Measurements from ENCODE around the gene RAB24.
"Not testable (repeated sequence)": the region's sequence is repeated elsewhere in the genome, so short reads cannot be mapped to it uniquely, and the experiment has no call there.

RAB24 gene

DNA sequence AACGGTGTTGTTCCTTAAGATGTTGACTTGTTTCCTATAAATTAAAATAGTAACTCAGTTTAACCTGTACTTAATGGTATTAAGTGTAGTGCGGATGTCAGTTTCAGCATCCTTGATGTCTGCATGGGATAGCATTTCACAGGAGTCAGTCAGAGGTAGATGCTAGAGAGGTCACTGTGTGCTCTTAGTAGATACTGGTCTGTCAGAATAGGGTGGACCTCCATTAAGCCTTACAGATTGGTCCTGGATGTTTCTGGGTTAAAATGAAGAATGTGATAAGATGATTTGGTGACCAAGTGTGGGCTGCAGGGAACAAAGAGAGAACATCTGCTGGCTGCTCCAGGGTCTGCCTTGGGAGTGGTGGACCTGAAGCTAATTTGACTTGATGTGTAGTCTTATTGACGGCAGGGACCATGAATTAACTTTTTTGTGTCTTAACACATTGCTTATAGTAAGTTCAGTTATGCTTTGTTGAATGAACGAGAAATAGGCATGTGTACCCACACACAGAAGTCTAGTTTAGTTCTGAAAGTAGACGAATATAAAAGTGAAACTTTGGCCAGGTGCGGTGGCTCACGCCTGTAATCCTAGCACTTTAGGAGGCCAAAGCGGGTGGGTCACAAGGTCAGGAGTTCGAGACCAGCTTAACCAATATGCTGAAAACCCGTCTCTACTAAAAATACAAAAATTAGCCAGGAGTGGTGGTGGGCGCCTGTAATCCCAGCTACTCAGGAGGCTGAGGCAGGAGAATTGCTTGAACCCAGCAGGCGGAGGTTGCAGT, 12.5 kb downstream of the RAB24 start:
- no peak for DNase-seq

DNA sequence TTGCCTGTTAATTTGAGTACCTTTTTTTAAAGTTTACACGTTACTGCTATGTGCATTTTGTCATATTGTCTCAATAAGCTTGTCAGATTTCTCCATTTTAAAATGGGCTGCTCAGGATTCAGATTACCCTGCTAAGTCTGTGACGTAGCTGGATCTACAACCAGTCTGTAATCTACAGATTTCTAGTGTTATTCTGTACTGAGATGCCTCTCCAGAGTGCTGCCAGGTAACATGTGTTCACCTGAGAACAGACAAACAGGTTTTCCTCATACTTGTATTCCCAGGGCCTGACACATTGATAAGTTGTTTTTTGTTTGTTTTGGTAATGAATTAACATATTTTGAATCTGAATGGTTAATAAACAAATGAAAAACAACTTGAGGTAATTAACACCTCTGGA, 15.3 kb downstream of the RAB24 start:
- DNase-seq, result no peak

GRCh38 chr5:177276886-177277285, 26.6 kb downstream of the RAB24 start:
- no peak for DNase-seq

DNA sequence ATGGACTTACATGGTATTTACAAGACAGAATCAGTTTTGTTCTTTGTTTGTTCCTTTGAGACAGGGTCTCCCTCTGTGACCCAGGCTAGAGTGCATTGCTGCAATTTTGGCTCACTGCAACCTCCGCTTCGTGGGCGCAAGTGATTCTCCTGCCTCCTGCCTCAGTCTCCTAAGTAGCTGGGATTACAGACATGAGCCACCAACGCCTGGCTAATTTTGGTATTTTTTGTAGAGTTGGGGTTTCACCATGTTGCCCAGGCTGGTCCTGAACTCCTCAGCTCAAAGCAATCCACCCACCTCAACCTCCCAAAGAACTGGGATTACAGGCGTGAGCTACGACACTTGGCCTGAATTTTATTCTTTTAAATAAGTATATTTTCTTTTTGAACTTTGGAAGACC, 27.6 kb downstream of the RAB24 start:
- DNase-seq, result no peak

- DNase-seq, result no peak
These were observed 32.4 kb downstream of the RAB24 start for GRCh38 chr5:177271113-177271512.

GRCh38 chr5:177270653-177271052, 32.9 kb downstream of the RAB24 start:
- DNase-seq, result no peak

- DNase-seq, result no peak
These were observed 33.5 kb downstream of the RAB24 start for GRCh38 chr5:177269976-177270375.

DNA sequence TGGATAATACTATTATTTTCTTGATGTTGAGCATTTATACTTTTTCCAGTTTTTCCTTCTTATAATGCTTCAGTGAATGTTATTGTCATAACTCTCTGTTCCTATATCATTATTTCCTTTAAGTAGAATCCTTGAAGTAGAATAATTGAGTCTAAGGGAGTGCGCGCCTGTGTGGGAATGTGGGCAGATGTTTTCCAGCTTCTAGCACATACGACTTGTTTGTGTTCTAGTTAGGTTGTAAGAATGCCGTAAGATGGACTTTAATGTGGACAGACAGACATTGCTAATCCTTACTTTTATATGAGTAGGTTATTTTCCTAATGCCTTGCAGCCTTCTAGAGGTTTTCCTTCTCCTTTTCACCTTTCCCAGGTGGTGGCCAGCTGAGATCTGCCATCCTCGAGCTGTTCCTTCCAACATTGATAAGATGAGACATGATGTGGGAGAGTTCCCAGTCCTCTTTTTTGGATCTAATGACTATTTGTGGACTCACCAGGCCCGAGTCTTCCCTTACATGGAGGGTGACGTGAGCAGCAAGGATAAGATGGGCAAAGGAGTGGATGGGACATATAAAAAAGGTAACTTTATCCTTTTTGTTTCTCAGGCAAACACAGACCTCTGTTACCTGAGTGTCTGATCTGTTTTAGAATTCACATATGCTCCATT, 34.2 kb downstream of the RAB24 start:
- no peak for DNase-seq

DNA sequence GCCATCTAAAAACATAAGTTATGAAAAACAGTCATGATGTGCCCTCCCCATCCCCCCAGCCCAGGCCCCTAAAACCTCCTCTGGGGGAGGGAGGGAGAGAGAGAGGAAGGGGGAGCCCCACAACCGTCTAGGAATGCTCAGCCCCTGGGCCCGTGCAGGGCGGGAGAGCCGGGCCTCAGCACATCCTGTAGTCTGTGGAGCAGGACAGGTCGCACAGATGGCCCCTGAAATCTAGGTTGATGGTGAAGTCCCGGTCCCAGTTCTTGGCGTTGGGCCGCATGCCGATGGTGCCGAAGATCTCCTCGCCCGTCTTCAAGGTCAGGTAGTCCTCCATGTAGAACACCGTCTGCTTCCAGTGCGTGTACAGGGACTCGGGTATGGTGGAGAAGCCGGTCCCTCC, 38.1 kb downstream of the RAB24 start:
- DNase-seq, result no peak

DNA sequence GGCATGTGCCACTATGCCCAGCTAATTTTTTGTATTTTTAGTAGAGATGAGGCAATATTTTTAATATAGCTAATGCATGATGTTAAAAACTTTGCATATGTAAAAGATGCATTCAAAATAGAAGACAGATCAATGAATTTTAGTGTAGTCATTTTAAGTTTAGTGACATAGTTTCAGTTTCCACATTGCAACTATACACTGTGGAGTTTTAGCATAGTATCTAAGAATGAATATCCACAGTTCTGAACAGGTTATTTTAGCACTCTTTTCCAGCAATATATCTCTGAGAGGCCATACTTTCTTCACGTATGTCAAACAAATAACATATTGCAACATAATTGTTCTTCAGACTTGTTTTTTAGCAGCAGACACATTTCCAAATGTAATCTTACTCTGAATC, 39.3 kb downstream of the RAB24 start:
- no peak for DNase-seq

GRCh38 chr5:177261510-177261909, 42.0 kb downstream of the RAB24 start:
- no peak for DNase-seq

DNA sequence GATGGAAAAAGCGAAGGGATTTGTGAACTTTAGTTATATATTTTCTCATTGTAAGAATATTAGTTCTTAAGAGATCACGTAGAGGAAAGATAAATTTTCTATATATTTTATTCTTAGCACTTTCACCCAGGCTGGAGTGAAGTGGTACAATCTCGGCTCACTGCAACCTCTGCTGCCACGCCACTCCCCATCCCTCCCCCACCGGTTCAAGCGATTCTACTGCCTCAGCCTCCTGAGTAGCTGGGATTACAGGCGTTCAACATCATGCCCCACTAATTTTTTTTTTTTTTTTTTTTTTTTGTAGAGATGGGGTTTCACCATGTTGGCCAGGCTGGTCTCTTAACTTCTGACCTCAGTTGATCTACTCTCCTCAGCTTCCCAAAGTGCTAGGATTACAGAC, 42.6 kb downstream of the RAB24 start:
- no peak for DNase-seq

DNA sequence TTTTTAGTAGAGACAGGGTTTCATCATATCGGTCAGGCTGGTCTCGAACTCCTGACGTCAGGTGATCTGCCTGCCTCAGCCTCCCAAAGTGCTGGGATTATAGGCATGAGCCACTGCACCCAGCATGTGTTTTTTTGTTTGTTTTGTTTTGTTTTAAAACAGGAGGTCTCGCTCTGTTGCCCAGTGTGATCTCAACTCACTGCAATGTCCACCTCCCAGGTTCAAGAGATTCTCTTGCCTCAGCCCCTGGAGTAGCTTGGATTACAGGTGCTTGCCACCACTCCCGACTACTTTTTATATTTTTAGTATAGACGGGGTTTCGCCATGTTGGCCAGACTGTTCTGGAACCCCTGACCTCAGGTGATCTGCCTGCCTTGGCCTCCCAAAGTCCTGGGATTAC, 44.8 kb downstream of the RAB24 start:
- DNase-seq, result not testable (repeated sequence)

- DNase-seq, result no peak
These were observed 47.2 kb downstream of the RAB24 start for GRCh38 chr5:177256296-177256695.

DNA sequence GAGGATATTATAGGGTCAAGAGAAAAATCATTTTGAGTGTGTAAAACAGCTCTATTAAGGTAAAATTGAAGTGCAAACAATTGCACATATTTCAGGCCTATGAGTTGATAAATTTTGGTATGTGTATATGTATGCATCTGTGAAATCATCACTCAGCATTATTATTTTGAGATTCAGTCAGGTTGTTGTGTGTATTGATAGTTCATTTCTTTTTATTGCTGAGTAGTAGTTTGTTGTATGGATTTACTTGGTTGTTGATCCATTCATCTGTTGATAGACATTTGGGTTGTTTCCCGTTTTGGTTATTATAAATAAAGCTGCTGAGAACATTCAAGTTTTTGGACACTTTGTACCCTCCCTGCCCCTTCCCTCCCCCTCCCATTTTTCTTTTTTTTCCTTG, 50.3 kb downstream of the RAB24 start:
- no peak for DNase-seq
